HT1080 (cell line): Measurements from ENCODE around the gene ACCSL. TPM values are rescaled to one million over a fixed set of nuclear protein-coding genes. Genes with fewer than 3 reads are reported as not detected.

Source experiments
- DNase-seq: peaks from one replicate; pipeline ENCODE4 v3.0.0-alpha.2; 2015; ENCODE audit warnings: low read depth
- polyA plus RNA-seq, 2 experiments: library from polyadenylated mRNA; depleted of rRNA; stranded (reverse); fragments of >200 nt; gene quantifications; 2 replicates each; pipeline ENCODE4 v1.2.3, GENCODE V29; 2015
- total RNA-seq: library from RNA; depleted of rRNA; stranded (reverse); fragments of >200 nt; shearing (Covaris generic); gene quantifications from 2 replicates; pipeline ENCODE4 v1.2.3, GENCODE V29; 2014; rRNA removed

The ACCSL gene
- not detected in 2 replicates for total RNA-seq
- 0.15 TPM in 1 of 2 replicates, not detected in the other for polyA plus RNA-seq (2015; cell fraction: cytosol; rRNA removed)
- not detected in 2 replicates for polyA plus RNA-seq (2015; cell fraction: nucleus; rRNA removed)

GRCh38 chr11:44047931-44048431 lies at the start of gene ACCSL:
Gene ACCSL (plus strand): TSS chr11:44047981. CDS start chr11:44048037, 56 bp downstream.
- DNase-seq, result no peak

GRCh38 chr11:43998308-43998707 lies 49.5 kb upstream of the ACCSL start:
- no peak for DNase-seq

DNA sequence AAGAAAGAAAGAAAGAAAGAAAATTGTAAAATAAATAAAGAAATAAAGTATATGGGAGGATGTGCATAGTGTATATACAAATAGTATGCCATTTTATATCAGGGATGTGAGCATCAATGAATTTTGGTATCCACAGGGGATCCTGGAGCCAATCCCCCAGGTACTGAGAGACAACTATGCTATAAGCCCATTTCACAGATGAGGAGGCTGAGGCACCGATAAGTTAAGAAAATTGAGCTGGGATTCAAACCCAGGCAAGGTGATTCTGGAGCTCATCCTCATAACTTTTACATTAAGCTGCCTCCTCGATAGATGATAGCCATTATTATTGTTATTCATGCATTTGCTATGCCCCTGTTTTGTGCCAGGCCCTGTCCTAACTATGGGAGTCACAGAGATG lies 47.0 kb upstream of the ACCSL start:
- no peak for DNase-seq

- DNase-seq, result no peak
Measured at GRCh38 chr11:44002191-44003093, 45.3 kb upstream of the ACCSL start.

- DNase-seq, result no peak
Measured at GRCh38 chr11:44003736-44004451, 43.9 kb upstream of the ACCSL start.

- no peak for DNase-seq
Measured at GRCh38 chr11:44004452-44005062, 43.2 kb upstream of the ACCSL start.

DNA sequence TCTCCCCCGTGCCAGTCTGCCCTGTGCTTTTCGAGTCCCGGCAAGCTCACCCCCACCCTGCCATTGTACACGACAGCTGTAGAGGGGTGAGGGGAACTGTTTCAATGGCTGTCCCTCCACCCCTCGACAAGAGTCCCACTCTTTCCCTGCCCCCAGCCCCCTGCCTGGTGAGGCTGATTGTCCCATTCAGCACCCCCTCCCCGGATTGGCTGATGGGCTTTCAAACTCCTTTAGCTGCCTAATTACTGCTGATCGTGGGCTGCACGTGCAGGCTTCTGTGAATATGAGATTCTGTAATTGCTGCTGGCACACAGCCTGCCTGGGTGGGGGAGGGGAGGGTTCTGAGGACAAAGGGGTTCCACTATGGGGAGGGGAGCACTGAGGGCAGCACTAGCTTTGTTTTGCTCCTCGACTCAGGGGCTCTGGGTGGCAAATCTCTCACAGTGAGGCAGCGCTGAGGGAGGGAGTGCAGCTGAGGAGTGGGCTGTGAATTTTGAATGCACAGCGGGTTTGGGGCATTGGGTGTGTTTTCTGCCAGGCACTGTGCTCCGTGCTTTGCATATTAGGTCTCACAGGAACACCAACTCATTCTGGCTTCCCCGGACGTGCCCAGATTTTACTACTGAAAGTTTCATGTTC lies 42.6 kb upstream of the ACCSL start:
- DNase-seq, result no peak

GRCh38 chr11:44005956-44006355 lies 41.8 kb upstream of the ACCSL start:
- DNase-seq, result no peak

DNA sequence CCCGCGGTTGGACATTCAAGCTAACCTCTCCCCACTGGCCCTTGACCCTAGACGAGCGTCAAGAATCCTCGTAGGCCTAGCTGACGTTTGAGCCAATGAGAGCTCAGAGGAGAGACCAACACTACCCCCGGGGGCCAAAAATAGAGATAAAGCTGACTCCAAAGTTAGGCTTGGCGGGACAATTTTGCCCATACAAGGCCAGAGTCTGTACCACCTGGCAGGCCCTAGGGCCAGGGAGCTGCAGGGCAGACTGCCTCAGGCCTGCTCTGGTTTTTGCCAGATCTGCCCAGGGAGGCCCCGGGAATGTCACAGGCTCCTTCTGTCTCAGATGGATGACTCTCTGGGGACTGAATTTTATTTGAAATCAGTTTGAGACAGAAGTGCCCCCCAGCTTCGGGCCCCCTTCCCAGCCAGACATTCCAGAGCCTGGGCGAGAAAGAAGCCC lies 40.8 kb upstream of the ACCSL start:
- DNase-seq, result no peak

DNA sequence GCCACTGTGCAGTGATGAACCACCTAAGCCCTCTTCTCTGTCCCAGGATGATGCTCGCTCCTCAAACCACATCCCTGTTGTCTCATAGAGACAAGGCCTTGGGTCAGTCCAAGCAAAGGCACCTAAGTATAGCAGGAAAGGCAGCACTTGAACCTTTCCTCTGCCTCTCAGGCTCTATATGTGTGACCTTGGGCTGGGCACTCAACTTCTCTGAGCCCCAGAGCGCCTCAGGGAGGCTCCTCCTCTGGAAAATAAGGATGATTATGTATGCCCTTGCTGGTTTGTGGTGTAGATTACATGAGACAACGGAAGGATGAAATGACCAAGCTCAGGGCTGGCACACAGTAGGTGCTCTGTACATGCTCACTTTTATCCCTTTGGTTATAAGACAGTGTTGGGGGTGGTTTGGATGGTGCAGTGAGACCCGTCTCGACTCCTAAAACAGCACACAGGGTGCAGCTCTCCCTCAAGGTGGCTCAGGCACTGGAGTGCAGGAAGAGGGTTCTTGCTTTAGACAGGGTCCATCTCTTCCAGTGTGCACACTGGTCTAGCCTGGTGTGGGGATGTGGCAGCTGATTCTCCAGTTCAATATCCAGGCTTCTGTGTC lies 40.2 kb upstream of the ACCSL start:
- no peak for DNase-seq

DNA sequence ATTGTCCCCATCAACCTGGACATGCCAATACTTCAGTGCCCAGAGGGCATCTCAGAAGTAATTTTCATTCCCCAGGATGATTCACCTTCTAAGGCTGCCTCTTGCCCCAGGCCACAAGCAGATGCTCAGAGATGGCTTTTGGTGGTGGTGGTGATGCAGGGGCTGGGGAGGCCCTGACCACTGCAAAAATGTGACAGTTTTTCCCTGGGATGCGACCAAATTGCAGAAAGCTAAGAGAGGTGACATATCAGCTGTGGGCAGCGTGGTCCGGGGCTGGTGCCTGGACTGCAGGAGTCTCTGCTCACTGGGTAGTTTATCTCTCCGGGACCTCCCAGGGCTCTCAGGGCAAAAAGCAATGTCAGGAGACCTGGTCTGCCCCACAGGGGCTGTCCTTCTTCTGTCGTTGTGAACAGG lies 39.7 kb upstream of the ACCSL start:
- DNase-seq, result no peak

DNA sequence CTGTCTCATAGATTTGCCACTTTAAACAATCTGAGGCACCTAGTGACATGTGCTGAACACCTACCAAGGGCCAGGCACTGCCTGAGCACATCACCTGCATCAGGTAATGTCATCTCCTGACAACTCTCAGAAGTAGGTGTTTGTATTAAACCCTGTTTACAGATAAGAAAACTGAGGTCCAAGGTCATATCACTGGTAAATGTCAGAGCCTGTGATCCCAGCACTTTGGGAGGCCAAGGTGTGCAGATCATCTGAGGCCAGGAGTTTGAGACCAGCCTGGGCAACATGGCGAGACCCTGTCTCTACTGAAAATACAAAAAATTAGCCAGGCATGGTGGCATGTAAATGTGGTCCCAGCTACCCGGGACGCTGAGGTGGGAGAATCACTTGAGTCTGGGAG lies 39.1 kb upstream of the ACCSL start:
- no peak for DNase-seq

DNA sequence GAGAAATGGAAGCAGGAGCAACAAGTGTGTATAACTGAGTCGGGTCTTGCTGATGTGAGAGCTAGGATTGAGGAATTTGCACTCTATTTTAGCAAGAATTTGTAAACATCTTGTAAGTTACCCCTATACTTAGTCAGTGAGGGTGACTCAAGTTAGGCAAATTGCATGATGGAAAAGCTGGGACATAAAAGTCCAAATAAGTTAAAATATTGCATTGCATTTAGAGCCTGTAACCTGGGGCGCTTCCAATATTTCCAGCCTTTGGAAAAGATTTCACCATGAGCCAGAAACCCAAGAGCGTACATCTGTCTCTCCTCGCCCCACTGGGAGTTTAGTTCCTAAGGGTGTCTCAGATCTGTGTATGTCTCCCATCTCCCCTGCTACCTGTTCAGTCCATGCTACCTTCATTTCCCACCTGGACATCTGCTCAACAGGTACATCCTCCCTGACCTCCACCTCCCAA lies 37.0 kb upstream of the ACCSL start:
- DNase-seq, result no peak

DNA sequence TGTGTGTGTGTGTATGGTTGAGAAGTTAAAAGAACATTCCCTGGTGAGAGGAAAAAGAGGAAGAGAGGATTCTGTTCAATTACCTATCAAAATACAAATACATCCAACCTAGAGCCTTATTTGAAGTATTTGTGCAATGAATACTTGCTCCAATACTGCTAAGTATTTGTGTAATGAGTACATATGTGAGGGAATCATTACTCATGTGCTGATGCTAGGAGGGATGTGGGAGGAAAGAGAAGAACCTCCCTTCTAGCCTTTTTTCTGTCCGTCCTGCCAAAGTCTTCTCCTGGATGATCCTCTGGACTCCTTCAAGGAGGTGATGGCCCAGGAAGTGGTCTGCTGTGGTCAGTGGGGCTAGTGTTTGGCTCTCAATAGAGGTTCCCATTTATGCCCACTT lies 36.0 kb upstream of the ACCSL start:
- peak; percentile 18 for DNase-seq

DNA sequence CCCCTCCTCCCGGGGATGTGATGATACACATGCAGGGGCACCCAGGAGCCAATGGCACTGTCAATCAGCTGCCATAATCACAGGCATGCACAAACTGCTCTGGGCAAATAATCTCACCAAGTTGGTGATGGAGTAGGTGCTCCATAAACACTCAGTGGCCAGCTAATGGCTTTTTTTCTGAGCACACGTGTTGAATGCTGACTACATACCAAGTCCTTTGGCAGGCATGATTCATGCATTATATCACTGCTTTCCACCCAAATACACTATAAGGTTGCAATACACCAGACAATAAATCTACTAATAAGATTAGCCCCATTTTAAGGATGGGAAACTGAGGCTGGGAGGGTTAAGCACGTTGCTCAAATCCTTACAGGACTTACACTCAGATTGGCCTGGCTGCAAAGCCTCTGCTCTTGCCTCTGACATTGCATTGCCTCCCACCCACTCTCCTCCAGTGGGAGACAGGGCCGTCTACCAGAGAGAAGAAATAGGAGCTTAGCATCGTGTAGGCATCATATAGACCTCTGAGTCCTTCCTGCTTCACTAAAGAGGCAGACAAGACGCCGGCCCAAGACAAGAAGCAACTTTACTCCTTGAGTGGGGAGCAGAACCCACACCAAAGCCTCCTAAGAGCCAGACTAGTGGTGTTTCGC lies 32.7 kb upstream of the ACCSL start:
- DNase-seq, result no peak

DNA sequence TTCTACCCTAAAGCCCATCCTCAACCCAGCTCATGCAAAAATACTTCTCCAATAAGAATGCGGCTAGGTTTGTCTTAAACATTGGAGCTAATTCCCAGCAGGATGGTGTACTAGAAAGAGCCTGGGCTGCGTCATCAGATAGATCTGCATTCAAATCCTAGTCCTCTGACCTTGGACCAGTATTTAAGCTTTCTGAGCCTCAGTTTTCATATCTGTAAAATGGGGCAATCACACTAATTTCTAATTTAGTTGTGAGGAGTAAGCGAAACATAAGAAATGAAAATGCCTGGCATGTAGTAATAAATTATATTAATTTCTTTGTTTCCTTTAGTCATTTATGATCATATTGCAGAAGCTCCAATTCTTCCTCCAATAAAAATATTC lies 32.2 kb upstream of the ACCSL start:
- DNase-seq, result no peak

DNA sequence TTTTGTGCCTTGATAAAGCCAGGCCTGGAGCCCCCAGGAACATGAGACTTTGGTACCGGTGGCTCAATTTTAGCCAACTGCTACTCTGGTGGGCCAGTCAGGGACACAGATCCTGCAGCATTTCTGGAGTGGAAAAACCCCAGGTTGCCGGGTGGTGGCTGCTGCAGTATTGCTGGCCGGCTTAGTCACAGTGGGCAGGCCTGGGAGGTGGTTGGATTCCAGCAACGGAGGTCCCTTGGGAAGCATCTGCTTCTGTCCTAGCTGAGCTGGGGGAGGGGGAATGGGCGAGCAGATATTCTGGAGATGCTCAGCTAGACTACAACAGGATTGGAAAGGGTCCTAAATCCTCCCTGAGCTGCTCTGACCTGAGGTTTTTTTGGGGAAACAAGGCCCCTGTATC lies 31.6 kb upstream of the ACCSL start:
- peak; percentile 34 for DNase-seq

DNA sequence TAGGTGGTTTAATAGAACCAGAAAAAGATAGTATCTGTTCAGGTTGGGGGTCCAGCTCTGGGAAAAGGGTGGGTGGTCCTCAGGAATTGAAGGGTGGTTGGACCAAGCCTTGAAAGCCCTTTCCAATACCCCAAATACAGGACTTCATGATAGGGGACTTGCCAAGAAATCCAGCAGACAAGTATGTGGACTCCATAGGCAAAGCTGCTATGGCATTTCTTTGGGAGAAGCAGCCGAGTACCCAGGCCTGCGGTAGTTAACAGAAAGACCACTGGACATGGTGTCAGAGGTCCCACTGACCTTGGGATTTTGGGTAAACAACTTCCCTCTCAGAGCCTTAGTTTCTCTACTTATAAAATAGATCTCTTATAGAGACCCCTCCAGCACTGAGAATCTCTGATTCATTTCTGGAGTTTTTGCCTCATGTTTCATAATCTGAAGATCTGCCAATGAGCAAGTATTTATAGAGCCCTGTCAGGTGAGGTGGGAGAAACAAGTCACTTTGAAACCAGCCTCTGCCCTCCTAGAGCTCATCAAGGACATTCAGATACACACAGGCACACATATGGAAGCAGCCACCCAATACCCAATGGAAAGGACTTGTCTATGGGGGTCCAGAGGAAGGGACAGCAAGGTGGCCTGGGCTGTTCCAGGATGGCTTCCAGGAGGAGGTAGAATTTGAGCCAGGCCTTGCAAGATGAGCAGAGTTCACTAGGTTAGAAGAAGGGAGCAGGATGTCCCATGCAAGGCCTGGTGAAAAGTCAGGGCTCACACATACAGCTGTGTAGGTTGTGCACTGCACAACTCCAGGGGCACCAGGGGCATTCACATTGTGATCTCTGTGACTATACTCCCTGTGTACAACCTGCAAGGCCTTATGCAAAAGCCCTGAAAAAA lies 31.0 kb upstream of the ACCSL start:
- no peak for DNase-seq
